ENCODE data around the gene TOPAZ1. TPM values are rescaled to one million over a fixed set of nuclear protein-coding genes. Genes with fewer than 3 reads are reported as not detected.
"Not testable (repeated sequence)": the region's sequence is repeated elsewhere in the genome, so short reads cannot be mapped to it uniquely, and the experiment has no call there.

TOPAZ1 gene
- total RNA-seq, 1 experiment from 2014 or later, result not detected

DNA sequence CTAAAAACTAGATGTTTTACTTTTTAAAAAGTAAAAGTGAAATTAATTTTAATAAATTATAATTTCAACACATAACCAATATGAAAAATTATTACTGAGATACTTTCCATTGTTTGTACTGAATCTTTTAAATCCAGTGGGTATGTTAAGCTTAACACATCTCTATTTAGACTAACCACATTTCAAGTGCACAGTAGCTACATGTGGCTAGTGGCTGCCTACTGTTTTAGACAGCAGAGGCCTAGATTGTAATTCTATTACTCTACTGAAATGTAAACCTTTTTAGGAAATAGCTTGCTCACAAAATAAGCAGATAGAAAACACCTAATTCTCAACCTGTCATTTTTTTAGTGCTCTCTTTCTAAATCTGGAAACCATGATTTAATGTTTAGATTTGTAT is 101.7 kb downstream of the TOPAZ1 start:
- CTCF ChIA-PET, result no interaction called here
- DNase-seq (ENCODE audit: low read depth, low spot score) (no peak), ATAC-seq (no peak)
- POLR2A ChIA-PET, result interaction anchor here (0.5 to 0.6 kb wide), 2 partner anchors 177 to 922 kb away, joined by 3 to 9 read pairs; no protein-coding TSS in a partner anchor
- no peaks in the 10 kb centered on the region for H3K27me3 ChIP-seq (ENCODE audit: control insufficient read depth, insufficient read depth, low read length)
- intact Hi-C loops (cut with micrococcal nuclease; ENCODE audit: unreplicated experiment) (no loop called here), in situ Hi-C loops (cut with HindIII; ENCODE audit: low pct_unique_long_range_greater_than_20kb, low sequenced_read_pairs) (no loop called here)
- no peaks in the 10 kb centered on the region; the same call in 1 of the 2 replicates for H3K36me3 ChIP-seq (ENCODE audit: control insufficient read depth, insufficient read depth, low read length)
- TF ChIP-seq, protein P1, sequence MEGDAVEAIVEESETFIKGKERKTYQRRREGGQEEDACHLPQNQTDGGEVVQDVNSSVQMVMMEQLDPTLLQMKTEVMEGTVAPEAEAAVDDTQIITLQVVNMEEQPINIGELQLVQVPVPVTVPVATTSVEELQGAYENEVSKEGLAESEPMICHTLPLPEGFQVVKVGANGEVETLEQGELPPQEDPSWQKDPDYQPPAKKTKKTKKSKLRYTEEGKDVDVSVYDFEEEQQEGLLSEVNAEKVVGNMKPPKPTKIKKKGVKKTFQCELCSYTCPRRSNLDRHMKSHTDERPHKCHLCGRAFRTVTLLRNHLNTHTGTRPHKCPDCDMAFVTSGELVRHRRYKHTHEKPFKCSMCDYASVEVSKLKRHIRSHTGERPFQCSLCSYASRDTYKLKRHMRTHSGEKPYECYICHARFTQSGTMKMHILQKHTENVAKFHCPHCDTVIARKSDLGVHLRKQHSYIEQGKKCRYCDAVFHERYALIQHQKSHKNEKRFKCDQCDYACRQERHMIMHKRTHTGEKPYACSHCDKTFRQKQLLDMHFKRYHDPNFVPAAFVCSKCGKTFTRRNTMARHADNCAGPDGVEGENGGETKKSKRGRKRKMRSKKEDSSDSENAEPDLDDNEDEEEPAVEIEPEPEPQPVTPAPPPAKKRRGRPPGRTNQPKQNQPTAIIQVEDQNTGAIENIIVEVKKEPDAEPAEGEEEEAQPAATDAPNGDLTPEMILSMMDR (IDR thresholded peaks at IDR 0.05), result no peak
- no peak for TF ChIP-seq SIN3A (IDR thresholded peaks at IDR 0.05; ENCODE audit: borderline replicate concordance, insufficient read depth, low read depth, low read length)
- TF ChIP-seq TCF7L2 (IDR thresholded peaks at IDR 0.05; ENCODE audit: low read depth, low read length), result no peak
- TF ChIP-seq, protein P2, sequence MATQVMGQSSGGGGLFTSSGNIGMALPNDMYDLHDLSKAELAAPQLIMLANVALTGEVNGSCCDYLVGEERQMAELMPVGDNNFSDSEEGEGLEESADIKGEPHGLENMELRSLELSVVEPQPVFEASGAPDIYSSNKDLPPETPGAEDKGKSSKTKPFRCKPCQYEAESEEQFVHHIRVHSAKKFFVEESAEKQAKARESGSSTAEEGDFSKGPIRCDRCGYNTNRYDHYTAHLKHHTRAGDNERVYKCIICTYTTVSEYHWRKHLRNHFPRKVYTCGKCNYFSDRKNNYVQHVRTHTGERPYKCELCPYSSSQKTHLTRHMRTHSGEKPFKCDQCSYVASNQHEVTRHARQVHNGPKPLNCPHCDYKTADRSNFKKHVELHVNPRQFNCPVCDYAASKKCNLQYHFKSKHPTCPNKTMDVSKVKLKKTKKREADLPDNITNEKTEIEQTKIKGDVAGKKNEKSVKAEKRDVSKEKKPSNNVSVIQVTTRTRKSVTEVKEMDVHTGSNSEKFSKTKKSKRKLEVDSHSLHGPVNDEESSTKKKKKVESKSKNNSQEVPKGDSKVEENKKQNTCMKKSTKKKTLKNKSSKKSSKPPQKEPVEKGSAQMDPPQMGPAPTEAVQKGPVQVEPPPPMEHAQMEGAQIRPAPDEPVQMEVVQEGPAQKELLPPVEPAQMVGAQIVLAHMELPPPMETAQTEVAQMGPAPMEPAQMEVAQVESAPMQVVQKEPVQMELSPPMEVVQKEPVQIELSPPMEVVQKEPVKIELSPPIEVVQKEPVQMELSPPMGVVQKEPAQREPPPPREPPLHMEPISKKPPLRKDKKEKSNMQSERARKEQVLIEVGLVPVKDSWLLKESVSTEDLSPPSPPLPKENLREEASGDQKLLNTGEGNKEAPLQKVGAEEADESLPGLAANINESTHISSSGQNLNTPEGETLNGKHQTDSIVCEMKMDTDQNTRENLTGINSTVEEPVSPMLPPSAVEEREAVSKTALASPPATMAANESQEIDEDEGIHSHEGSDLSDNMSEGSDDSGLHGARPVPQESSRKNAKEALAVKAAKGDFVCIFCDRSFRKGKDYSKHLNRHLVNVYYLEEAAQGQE (IDR thresholded peaks at IDR 0.05; ENCODE audit: insufficient read depth in 1 of 2, low read depth in 2 of 2, low read length in 1 of 2), result no peak
- no peak for TF ChIP-seq POLR2AphosphoS5 (IDR thresholded peaks at IDR 0.05; ENCODE audit: low read depth, low read length)
- no peak overlapping the region for H3K27ac ChIP-seq (ENCODE audit: low read length)
- no peak overlapping the region for H3K4me3 ChIP-seq (ENCODE audit: low read depth in 2 of 2, low read length in 2 of 2)
- BruUV-seq (replicated peaks), result no TSS peak
- peaks cover 10% of the 10 kb centered on the region; the same call in 1 of the 2 replicates for H3K4me1 ChIP-seq (ENCODE audit: control insufficient read depth, insufficient read depth, low read length)
- H3K9me3 ChIP-seq (ENCODE audit: control insufficient read depth, insufficient read depth, low read depth, low read length), result no peaks in the 10 kb centered on the region

DNA sequence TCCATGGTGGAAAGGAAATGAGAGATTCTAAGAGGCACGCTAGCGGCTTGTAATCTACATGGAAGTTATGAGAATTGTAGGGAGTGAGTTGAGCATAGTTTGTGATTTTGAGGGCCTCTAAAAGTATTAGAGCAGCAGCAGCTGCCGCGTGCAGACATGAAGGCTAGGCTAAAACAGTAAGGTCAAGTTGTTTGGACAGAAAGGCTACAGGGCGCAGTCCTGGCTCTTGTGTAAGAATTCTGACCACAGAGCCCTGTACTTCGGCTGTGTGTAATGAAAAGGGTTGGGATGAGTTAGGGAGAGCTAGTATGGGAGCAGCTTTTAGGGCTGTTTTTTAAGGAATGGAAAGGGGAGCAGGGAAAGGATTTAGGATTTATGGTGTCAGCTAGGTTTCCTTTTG is 104.9 kb downstream of the TOPAZ1 start:
- BruUV-seq (replicated peaks); in situ Hi-C loops (cut with HindIII; ENCODE audit: low pct_unique_long_range_greater_than_20kb, low sequenced_read_pairs); H3K27ac ChIP-seq (ENCODE audit: low read length); H3K4me1 ChIP-seq (ENCODE audit: control insufficient read depth, insufficient read depth, low read length); intact Hi-C loops (cut with micrococcal nuclease; ENCODE audit: unreplicated experiment); H3K27me3 ChIP-seq (ENCODE audit: control insufficient read depth, insufficient read depth, low read length); CTCF ChIA-PET; POLR2A ChIA-PET; H3K9me3 ChIP-seq (ENCODE audit: control insufficient read depth, insufficient read depth, low read depth, low read length); DNase-seq (ENCODE audit: low read depth, low spot score); H3K36me3 ChIP-seq (ENCODE audit: control insufficient read depth, insufficient read depth, low read length); H3K4me3 ChIP-seq (ENCODE audit: low read depth in 2 of 2, low read length in 2 of 2); ATAC-seq: not testable (repeated sequence)

DNA sequence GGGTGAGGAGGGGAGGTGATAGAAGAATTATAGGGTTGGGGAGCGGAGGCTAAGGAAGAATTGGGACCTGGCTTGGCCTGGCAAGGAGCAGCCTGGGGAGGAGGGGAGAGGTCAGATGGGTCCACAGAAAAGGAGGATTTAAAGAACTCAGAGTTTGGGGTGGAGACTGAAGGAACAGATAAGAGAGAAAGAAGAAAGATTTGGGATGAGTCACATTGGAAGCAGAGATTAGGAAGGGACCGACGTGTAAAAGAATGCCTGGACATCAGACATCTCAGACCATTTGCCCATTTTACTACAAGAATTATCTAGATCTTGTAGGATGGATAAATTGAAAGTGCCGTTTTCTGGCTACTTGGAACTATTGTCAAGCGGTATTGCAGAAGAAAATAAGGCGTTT is 107.3 kb downstream of the TOPAZ1 start:
- Histone ChIP-seq H3K27ac (ENCODE audit: low read length) (no peak overlapping the region), H3K4me3 (ENCODE audit: low read depth in 2 of 2, low read length in 2 of 2) (no peak overlapping the region), H3K4me1 (ENCODE audit: control insufficient read depth, insufficient read depth, low read length) (no peaks in the 10 kb centered on the region), H3K9me3 (ENCODE audit: control insufficient read depth, insufficient read depth, low read depth, low read length) (no peaks in the 10 kb centered on the region), H3K36me3 (ENCODE audit: control insufficient read depth, insufficient read depth, low read length) (no peaks in the 10 kb centered on the region), H3K27me3 (ENCODE audit: control insufficient read depth, insufficient read depth, low read length) (no peaks in the 10 kb centered on the region)
- intact Hi-C loops (cut with micrococcal nuclease; ENCODE audit: unreplicated experiment) (no loop called here), in situ Hi-C loops (cut with HindIII; ENCODE audit: low pct_unique_long_range_greater_than_20kb, low sequenced_read_pairs) (no loop called here)
- BruUV-seq (replicated peaks), result no TSS peak
- ChIA-PET POLR2A (no interaction called here), CTCF (no interaction called here)
- TF ChIP-seq TCF7L2 (IDR thresholded peaks at IDR 0.05; ENCODE audit: low read depth, low read length) (no peak), POLR2AphosphoS5 (IDR thresholded peaks at IDR 0.05; ENCODE audit: low read depth, low read length) (no peak), SIN3A (IDR thresholded peaks at IDR 0.05; ENCODE audit: borderline replicate concordance, insufficient read depth, low read depth, low read length) (no peak)
- TF ChIP-seq, protein P1 (IDR thresholded peaks at IDR 0.05), result no peak
- TF ChIP-seq, protein P2 (IDR thresholded peaks at IDR 0.05; ENCODE audit: insufficient read depth in 1 of 2, low read depth in 2 of 2, low read length in 1 of 2), result no peak
- no peak for ATAC-seq
- no peak for DNase-seq (ENCODE audit: low read depth, low spot score)
